NCI-H128 (cell line): ENCODE data around the gene PRSS33.

Experiments
- DNase-seq: peaks from one replicate; lab custom pipeline; 2025; ENCODE audit not compliant: unreplicated experiment; lab: John Stamatoyannopoulos, UW

Gene PRSS33

GRCh38 chr16:2787406-2787805, at the start of gene PRSS33:
Gene PRSS33 (minus strand): TSS chr16:2787560. CDS start chr16:2786547, 1,013 bp downstream.
- no peak for DNase-seq

GRCh38 chr16:2836646-2837508, 49.5 kb upstream of the PRSS33 start:
- DNase-seq: no peak

DNA sequence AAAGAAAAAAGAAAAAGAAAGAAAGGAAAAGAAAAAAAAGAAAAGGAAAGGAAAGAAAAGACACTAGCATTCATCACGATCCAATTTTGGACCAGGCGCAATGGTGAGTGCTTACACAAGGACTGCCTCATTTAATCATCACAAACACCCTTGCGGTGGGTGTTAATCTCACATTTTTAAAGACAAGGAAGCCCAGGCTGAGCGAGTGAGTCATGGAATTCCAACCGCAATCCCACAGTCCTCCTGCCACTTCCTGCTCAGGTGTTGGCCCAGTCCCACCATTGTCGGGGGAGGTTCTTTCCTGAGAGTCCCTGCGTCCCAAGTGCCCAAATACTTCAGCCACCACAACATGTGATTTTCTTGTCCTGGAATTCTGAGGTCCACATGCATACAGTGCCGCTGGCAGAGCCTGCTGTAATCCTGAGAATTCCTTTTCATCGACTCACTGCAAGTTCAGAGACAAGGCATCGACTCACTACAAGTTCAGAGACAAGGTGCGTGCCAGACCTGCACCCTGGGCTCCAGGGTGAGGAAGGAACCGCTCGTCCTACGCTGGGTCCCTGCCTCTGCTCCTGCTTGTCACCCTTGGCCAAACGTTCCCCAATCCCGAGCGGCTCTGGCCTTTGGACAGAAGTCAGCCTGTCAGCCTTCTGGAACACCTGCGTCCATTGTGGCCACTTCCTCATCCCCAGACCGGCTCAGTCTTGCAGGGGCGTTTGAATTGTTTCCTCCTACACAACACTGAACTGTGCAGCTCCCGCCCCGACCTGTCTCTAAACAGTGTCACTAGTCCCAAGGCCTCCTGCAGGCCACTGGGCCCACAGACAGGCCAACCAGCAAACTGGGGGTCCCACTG, 48.5 kb upstream of the PRSS33 start:
- no peak for DNase-seq

DNA sequence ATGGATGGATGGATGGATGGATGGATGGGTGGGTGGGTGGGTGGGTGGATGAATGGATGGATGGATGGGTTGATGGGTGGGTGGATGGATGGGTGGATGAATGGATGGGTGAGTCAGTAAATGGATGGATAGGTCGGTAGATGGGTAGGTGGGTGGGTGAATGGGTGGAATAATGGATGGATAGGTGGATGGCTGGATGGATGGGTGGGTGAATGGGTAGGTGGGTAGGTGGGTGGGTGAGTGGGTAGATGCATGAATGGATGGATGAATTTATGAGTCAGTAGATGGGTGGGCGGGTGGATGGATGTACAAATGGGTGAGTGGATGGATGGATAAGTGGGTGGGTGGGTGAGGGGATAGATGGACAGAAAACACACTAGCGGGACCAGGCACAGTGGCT, 47.6 kb upstream of the PRSS33 start:
- no peak for DNase-seq

DNA sequence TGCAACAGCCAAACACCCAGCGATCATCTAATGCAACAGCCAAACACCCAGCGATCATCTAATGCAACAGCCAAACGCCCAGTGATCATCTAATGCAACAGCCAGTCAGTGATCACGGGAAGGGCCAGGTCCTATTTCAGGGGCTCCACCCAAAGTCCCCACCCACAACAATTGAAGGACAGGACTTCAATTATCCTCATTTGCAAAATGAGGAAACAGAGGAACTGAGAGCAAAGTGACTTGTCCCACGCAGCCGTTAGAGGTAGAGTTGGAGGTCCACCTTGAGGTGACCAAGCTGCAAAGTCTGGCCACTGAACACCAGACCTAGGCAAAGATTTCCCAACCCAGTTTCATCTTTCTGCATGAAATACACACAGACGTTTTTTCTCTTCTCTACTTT, 46.4 kb upstream of the PRSS33 start:
- DNase-seq: no peak

DNA sequence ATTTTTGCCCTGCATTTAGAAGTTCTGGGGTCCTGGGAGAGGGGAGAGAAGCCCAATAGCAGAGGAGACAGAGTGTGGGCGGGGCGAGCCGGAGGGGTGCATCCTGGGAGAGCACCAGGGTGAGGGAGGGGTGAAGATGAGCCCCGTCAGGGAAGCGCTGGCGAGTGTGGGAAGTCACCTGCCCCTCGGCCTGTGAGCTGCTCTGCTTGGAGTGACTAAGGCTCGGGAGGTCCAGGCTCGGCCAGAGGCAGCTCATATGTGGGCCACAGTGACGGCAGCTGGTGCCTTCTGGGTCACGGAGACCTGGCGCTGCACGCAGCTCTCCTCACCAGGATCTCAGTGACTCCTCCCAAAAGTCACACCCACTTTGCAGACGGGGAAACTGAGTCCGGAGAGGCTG, 43.8 kb upstream of the PRSS33 start:
- no peak for DNase-seq

- DNase-seq: no peak
Observed at GRCh38 chr16:2830355-2830695, 43.0 kb upstream of the PRSS33 start.

DNA sequence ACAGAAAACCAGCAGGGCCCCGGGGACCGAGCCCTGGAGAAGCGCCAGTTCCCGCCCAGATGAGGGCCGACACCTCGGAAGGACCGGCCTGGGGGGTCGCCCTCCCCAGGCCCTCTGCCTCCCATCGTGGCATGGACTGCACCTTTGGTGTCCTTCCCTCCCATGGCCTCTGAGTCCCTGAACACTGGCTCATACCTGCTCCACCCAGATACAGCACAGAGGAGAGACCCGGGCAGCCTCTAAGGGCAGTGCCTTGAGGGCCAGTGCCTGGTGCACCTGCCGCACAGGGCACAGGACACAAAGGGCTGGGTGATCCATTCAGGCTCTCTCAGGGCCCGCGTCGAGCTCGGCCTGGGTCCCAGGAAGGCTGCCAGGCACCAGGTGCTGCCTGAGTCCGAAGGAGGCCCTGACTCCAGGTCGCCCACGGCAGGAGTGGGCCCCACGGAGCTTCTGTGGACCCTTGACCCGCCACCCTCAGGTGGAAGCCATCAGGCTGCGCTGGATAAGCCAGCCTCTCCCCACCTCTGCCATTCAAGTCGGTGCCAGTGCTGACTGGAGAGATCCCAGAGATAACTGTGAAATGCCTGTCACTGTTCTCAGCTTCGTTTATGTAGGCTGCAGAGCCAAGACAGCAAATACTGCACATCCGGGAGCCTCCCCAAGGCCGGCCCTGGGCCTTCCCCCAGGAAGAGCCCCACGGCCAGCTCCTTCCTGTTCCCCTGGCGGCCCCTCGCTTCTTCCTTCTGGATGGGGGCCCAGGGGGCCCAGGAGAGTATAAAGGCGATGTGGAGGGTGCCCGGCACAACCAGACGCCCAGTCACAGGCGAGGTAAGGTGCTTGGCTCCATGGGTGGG, 42.4 kb upstream of the PRSS33 start, which contains the start of gene ZG16B:
Gene ZG16B (plus strand): TSS at position 803 of the 854 bp plus-strand sequence. CDS start 139 bp downstream, outside the sequence.
- DNase-seq: no peak

DNA sequence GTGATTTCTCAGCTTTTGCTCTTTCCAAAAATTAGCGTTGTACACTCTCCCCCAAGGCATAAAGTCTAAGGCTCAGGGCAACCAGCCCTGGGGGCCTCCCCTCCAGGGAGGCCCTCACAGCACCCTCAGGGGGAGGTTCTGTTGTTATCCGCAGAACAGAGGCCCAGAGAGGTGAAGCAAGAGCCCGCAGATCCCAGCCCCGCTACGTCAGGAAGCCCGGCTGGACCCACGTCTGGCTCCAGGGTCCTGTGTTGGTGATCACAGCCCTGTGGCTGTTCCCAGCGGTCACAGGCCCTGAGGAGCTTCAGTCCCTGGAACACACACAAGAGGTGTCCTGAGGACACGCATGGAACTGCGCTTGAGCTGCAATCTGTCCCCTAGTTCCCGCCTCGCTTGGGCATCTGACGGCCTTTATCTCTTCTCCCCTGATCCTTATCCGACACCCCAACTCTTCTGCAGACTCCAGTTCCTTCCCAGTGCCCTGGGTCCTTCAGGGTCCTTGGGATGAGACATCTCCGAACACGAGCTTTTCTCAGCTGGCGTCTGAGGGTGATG, 41.6 kb upstream of the PRSS33 start:
- DNase-seq: no peak

DNA sequence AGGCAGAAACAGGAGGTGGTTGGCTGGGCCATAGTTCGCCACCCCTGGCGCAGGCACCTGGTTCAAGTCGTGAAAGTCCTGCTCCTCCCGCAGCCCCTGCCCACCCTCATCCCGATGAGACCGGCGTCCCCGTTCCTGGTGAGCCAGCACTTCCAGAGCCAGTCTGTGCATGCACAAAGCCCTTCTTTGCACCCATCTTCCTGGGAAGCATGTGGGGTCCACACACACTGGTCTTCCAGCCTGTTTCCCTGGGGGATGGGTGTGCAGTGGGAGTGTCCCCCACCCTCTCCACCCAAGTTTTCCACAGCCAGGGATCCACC, 41.1 kb upstream of the PRSS33 start:
- no peak for DNase-seq

DNA sequence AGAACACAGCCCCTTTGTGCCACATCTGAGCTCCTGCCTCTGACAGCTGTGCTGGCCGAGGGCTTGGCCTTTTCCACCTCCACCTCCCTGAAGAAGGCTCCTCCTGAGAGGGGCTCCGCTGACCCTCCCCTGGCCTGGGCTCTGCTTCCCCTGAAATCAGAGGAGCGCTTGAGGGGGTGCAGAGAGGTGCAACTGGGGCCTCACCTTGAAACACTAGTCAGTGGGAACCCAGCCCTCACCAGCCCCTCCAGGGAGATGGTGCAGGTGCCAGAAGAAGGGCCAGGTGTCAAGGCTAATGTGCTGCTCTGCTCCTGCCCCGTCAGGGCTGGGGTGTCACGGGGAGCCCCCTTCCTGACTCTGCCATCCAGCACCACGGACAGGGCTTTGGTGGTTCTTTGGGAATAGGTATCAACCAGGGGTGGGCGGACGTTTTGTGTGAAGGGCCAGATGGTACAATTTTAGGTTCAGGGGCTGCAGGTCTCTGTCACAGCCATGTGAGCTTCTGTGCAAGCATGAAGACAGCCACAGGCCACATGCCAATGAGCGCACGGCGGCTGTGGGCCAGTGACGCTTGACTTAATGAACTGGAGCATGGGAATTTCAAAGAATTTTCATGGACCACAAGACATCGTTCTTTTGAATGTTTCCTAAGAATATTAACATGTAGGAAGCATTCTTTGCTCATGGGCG, 40.6 kb upstream of the PRSS33 start:
- DNase-seq: no peak

GRCh38 chr16:2827374-2827791, 40.0 kb upstream of the PRSS33 start:
- DNase-seq: no peak

- DNase-seq: no peak
Observed at GRCh38 chr16:2826591-2827373, 39.4 kb upstream of the PRSS33 start.

GRCh38 chr16:2825906-2826305, 38.5 kb upstream of the PRSS33 start:
- DNase-seq: no peak

DNA sequence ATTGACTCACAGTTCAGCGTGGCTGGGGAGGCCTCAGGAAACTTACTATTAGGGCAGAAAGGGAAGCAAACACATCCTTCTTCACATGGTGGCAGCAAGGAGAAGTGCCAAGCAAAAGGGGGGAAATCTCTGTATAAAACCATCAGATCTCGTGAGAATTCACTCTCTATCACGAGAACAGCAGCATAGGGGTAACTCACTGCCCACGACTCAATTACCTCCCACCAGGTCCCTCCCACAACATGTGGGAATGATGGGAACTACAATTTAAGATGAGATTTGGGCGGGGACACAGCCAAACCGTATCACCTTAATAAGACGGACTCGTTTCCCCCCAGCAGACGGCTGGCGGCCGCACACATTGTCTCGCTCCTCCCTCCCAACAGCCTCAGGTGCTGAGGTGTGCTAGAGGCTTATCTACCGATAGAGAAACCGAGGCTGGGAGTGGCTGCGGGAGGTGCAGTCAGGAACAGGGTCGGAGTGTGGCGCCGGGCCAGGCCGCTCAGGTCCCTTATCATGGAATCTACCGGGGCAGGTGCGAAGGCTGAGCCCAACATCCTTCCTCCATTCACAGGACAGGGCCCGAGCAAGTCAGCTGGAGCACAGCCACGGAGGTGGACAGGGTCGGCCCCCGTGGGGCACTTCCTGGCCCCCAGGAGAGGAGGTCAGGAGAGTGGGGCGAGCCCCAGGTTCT, 37.8 kb upstream of the PRSS33 start:
- DNase-seq: no peak

DNA sequence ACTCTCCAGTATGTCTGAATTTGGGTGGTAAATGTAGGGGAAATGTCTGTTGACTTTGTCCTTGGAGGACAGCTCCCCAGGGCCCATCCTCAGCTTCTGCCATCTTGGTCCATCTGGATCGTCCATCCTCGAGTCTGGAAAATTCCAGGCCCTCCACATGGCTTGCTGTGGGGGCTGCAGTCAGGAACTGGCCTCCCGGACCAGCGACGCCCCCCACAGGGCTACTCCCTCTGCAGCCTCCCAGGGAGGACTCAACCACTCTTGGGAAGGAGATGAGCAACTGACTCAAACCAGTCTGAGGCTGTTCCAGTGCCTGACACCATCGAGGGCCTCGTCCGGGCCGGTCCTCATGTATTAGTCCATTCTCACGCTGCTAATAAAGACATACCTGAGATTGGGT, 37.3 kb upstream of the PRSS33 start:
- DNase-seq: no peak

DNA sequence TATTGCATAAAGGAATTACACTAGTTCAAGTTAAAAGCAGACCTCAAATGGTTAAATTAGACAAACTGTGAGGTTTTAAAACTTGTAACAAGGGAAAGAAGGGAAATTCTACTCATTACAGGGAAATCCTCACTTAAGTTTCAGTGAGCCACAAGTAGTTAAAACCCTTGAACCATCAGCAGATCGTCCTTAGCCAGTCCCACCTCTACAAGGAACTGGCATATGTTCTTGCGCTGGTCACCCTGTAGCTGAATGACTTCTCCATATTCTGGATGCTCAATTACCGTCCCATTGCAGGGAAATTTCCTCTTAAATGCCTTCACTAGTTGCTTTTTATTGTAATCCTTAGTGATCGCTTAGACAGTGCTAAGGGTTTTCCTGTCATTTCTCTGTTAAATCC, 35.1 kb upstream of the PRSS33 start:
- no peak for DNase-seq

GRCh38 chr16:2822158-2822495, 34.8 kb upstream of the PRSS33 start:
- no peak for DNase-seq

DNA sequence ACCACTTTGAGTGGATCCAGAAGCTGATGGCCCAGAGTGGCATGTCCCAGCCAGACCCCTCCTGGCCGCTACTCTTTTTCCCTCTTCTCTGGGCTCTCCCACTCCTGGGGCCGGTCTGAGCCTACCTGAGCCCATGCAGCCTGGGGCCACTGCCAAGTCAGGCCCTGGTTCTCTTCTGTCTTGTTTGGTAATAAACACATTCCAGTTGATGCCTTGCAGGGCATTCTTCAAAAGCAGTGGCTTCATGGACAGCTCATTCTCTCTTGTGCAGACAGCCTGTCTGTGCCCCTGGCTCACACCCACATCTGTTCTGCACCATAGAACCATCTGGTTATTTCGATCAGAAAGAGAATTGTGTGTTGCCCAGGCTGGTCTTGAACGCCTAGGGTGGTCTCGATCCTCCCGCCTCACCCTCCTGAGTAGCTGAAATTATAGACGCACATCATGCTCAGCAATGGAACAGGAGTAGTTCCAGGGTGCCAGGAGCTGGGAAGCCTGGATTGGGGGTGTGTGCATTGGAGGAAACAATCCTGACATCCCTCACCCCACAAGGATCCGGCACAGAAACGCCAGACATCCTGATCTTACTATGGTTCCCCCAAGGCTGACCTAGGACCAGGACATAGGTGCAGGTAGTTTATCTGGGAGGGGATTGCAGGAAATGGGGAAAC, 34.3 kb upstream of the PRSS33 start:
- no peak for DNase-seq
